ENCODE results near the gene FGGY.
"Not testable (repeated sequence)": the region's sequence is repeated elsewhere in the genome, so short reads cannot be mapped to it uniquely, and the experiment has no call there.

Gene FGGY

GRCh38 chr1:59707178-59707791, 410.4 kb downstream of the FGGY start:
- TF ChIP-seq POLR2A (IDR thresholded peaks at IDR 0.05; ENCODE audit: low read length) (no peak), GATA1 (IDR thresholded peaks at IDR 0.05; ENCODE audit: low read depth, low read length) (no peak)
- DNase-seq: no peak

DNA sequence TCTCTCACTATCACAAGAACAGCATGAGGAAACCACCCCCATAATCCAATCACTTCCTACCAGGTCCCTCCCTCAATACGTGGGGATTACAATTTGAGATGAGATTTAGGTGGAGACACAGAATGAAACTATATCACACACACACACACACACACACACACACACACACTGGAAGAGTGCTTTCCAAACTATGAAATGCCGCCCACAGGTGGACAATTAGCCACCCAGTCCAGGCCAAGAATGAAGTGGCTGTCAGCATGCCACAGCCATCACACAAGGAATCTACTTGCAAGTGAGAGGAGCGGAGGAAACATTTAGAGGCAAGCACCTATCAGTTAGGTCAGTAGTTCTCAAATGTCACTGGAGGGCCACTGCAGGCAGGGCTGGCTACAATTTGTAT, 412.4 kb downstream of the FGGY start:
- TF ChIP-seq GATA1 (IDR thresholded peaks at IDR 0.05; ENCODE audit: low read depth, low read length) (no peak), POLR2A (IDR thresholded peaks at IDR 0.05; ENCODE audit: low read length) (no peak)
- DNase-seq: no peak

GRCh38 chr1:59710920-59711319, 414.0 kb downstream of the FGGY start:
- DNase-seq: not testable (repeated sequence)

- TF ChIP-seq GATA1 (IDR thresholded peaks at IDR 0.05; ENCODE audit: low read depth, low read length) (no peak), POLR2A (IDR thresholded peaks at IDR 0.05; ENCODE audit: low read length) (no peak)
- DNase-seq: no peak
These were observed 417.3 kb downstream of the FGGY start for GRCh38 chr1:59714219-59714618.

DNA sequence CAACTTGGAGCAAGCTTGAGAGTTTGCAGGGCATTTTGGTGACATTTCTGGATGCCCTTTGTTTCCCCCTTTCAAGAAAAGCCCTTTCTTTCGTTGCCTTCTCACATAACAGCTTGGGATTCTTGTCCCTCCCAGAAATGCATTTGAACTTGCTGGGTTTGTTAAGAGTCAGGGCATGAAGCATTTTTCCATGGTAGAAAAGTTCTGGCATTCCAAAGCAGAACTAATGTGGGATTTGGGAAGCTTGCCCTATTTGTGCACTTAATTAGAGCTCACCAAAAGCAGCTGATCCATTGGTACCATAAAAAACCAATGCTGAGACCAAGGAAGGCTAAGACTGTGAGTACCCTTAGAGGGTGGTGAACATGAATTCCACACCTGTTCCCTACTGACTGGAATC, 418.1 kb downstream of the FGGY start:
- no peak for DNase-seq
- TF ChIP-seq POLR2A (IDR thresholded peaks at IDR 0.05; ENCODE audit: low read length) (no peak), GATA1 (IDR thresholded peaks at IDR 0.05; ENCODE audit: low read depth, low read length) (no peak)

DNA sequence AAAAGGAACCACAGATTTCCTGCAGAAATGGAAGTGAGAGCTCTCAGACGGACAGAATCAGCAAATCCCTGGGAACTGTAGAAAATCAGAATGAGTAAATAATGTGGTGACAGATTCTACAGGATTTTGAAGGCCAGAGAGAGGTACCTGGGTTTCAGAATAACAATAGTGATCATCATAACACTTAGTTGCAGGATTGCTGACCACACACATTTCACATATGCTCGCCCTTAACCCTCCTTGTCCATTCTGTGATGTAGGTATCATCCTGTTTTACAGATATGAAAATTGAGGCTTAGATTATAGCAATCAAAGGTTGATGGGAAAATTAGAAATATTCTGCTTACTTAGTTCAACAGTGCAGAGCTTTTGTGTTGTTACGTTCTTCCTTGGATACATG, 419.9 kb downstream of the FGGY start:
- TF ChIP-seq POLR2A (IDR thresholded peaks at IDR 0.05; ENCODE audit: low read length) (no peak), GATA1 (IDR thresholded peaks at IDR 0.05; ENCODE audit: low read depth, low read length) (no peak)
- DNase-seq: no peak

DNA sequence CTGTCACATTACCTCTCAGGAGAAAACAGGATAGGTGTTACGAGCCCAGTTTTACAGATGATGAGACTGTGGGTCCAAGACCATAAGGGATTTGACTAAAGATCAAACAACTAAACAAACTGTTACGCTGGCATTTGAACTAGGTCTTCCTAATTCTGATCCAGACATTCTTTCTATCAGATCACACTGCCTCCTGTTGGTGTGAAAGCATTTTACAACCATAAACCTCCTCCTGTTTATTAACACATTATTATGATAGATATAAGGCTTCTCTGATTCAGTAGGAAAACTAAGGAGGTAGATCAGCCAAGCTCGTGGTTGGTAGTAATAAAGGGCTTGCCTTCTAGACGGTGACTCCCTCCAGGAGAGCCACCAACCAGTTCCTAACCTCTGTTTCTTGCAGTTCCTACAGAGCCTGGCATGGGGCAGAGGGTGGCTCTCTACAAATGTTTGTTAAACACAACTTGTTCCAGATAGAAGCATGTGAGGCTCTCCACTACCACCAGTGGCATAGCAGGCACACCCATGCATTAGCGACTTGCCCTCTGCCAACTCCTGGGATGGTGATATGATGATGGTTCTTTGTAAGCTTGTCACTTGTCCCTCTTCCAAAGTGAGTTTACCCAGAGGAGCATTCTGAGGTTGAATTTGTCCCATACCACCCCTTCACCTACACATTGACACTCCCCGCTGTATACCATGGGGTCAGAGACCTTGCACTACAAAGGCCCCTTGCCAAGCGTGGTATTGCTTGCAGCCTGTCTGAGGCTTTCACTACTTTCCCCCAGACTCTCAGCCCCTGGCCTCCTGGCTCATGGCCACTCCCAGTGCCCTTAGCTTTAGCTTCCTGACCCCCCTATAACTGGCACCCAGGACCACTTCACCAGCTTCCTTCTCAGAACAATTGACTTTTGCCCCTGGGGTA, 421.4 kb downstream of the FGGY start:
- peak; percentile 10 to 46 for DNase-seq
- TF ChIP-seq GATA1 (IDR thresholded peaks at IDR 0.05; ENCODE audit: low read depth, low read length) (no peak), POLR2A (IDR thresholded peaks at IDR 0.05; ENCODE audit: low read length) (no peak)

GRCh38 chr1:59718989-59719360, 422.1 kb downstream of the FGGY start:
- no peak for DNase-seq
- TF ChIP-seq POLR2A (IDR thresholded peaks at IDR 0.05; ENCODE audit: low read length) (no peak), GATA1 (IDR thresholded peaks at IDR 0.05; ENCODE audit: low read depth, low read length) (no peak)

- DNase-seq: no peak
- TF ChIP-seq GATA1 (IDR thresholded peaks at IDR 0.05; ENCODE audit: low read depth, low read length): no peak
- TF ChIP-seq POLR2A (IDR thresholded peaks at IDR 0.05; ENCODE audit: low read length): no peak
These were observed 423.6 kb downstream of the FGGY start for GRCh38 chr1:59720326-59721115.

DNA sequence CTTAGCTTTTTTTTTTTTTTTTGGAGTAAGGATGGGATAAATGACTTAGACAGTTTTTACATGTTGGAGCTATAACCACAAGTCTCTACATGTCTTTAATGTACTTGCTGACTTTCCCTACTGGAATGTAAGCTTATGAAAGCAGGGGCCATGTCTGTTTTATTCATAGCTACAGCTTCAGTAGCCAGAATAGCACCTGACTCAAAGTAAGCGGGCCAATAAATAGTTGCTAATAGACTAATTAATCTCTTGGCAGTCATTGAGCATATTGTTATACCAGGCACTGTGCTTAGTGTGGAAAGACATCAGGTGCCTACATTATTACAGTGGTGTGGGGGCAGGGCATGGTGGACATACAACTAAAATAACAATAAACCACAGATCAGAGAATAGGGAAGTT, 433.4 kb downstream of the FGGY start:
- no peak for DNase-seq
- TF ChIP-seq GATA1 (IDR thresholded peaks at IDR 0.05; ENCODE audit: low read depth, low read length): no peak
- no peak for TF ChIP-seq POLR2A (IDR thresholded peaks at IDR 0.05; ENCODE audit: low read length)

DNA sequence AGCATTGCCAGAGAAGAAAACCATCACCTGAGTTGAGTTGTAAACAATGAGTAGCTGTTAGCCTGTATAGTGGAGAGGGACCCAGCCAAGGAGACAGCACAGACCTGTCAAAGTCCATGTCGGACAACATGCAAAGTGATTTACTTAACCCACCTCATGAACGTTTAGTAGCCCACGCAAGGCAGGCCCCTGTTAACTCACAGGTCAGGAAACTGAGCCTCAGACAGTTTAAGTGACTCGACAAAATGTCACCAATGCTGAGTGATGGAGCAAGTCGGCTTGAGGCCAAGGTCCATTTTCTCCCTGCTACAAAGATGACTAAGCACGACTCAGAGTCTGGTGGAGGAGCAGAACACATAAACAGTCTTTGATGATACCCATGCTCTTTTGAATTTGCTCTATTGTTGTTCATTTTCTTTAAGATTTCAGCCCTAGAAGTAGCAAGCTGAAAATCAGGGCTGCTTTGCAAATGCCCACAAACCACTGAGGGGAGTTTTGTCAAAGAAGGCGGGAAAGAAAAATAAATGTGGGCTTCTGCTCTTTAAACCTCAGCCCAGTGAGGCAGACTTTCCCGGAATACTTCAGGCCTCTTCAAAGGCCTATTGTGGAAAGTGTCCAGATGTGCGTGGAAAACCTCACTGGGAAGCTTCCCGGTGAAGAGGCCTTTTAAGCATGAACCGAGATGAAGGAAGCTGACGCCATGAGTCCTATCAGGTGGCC, 434.0 kb downstream of the FGGY start:
- peak; percentile 70 to 87 for DNase-seq
- no peak for TF ChIP-seq GATA1 (IDR thresholded peaks at IDR 0.05; ENCODE audit: low read depth, low read length)
- TF ChIP-seq POLR2A (IDR thresholded peaks at IDR 0.05; ENCODE audit: low read length): no peak

DNA sequence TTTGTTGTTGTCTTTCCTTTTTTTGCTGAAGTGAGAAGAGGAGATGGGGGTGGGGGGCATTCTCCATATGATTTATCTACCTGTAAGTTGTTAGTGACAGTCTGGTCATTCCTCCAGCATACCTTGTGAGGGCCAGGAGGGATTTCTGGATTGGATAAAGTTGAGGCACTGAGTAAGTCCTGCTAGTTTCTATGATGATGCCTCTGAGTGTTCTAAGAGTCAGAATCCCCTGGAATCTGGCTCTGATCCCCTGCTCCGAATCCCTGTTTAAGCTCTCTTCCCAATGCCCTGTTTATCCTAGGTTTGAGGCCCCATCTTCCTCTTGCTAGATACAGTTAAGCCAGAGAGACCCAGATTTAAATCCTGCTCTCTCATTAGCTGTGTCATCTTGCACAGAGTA, 434.7 kb downstream of the FGGY start:
- DNase-seq: no peak

DNA sequence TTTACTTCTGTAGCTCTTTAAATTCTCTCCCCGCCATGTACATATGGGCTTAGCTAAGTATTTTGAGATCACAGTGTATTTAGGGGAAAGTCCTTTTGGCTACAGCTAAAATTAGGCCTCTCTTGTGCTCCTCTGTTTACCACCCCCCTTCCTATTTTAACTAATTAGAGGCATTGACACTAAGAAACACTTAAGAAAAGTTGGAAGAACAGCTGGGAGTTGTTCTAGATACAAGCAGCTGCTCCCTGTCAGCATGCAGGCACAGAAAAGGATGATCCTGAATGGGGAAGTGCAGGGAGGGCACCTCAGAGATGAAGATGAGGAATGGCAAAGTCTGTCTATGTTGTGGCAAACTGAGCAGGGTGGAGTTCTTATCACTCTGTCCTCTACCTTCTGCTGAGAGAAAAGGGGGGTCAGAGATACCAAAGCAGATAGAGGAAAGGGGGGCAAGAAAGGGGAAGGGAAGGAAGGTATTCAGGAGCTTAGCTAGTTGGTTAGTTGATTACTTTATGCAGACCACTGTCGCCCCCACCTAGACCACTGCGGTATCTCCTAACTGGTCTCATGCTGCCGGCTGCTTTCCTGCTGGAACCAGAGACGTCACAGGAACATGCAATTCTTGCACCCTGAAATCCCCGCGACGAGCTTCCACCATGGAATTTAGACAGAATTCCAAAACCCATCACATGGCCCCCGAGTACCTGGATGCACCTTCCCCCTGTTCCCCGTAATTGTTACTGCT, 435.5 kb downstream of the FGGY start:
- DNase-seq: no peak
- no peak for TF ChIP-seq GATA1 (IDR thresholded peaks at IDR 0.05; ENCODE audit: low read depth, low read length)
- no peak for TF ChIP-seq POLR2A (IDR thresholded peaks at IDR 0.05; ENCODE audit: low read length)

More for the DNA sequence above, 434.7 kb downstream of the FGGY start:
- TF ChIP-seq POLR2A (IDR thresholded peaks at IDR 0.05; ENCODE audit: low read length): no peak
- TF ChIP-seq GATA1 (IDR thresholded peaks at IDR 0.05; ENCODE audit: low read depth, low read length): no peak
